Nephron progenitor cell (in vitro differentiated cells): ENCODE data around the gene STUB1.
A peak's percentile ranks its signal among the peaks of the same experiment; 100 is the strongest.
"Not testable (repeated sequence)": the region's sequence is repeated elsewhere in the genome, so short reads cannot be mapped to it uniquely, and the experiment has no call there.

Source experiments
- DNase-seq: peaks from one replicate; pipeline ENCODE4 v3.0.0; 2021
- H3K27ac Mint-ChIP-seq: 2 replicates; pipeline ENCODE4 v1.8.0; 2021; ENCODE audit warnings: mild to moderate bottlenecking, moderate library complexity, mixed read lengths
- H3K27me3 Mint-ChIP-seq: 2 replicates; pipeline ENCODE4 v1.8.0; 2021; ENCODE audit warnings: mild to moderate bottlenecking, low read depth, mixed read lengths; ENCODE audit not compliant: poor library complexity
- H3K36me3 Mint-ChIP-seq: 2 replicates; pipeline ENCODE4 v1.8.0; 2021; ENCODE audit warnings: low read depth, mixed read lengths
- H3K4me1 Mint-ChIP-seq: 2 replicates; pipeline ENCODE4 v1.8.0; 2021; ENCODE audit warnings: mixed read lengths
- H3K4me3 Mint-ChIP-seq: 2 replicates; pipeline ENCODE4 v1.8.0; 2021; ENCODE audit warnings: mild to moderate bottlenecking, moderate library complexity, mixed read lengths
- H3K9me3 Mint-ChIP-seq: 2 replicates; pipeline ENCODE4 v1.8.0; 2021; ENCODE audit warnings: mild to moderate bottlenecking, moderate library complexity, mixed read lengths
- CTCF ChIP-seq: fragments of 200-600 bp; sonication (generic); IDR thresholded peaks from 2 replicates; pipeline ENCODE4 v1.5.0; 2021; ENCODE audit warnings: antibody characterized with exemption

STUB1 gene

GRCh38 chr16:709566-710499, 29.6 kb downstream of the STUB1 start:
- H3K9me3 Mint-ChIP-seq, result no peaks in the 10 kb centered on the region
- no peak overlapping the region for H3K4me3 Mint-ChIP-seq
- H3K4me1 Mint-ChIP-seq, result peaks cover 9% of the 10 kb centered on the region
- peaks cover 71% of the 10 kb centered on the region for H3K27me3 Mint-ChIP-seq
- no peak for TF ChIP-seq CTCF
- peak; percentile 80 for DNase-seq
- H3K27ac Mint-ChIP-seq, result no peak overlapping the region
- no peaks in the 10 kb centered on the region for H3K36me3 Mint-ChIP-seq

- no peak for DNase-seq
- Mint-ChIP-seq H3K4me3 (no peak overlapping the region), H3K4me1 (peaks cover 9% of the 10 kb centered on the region), H3K27me3 (peaks cover 69% of the 10 kb centered on the region), H3K36me3 (no peaks in the 10 kb centered on the region), H3K27ac (no peak overlapping the region), H3K9me3 (no peaks in the 10 kb centered on the region)
- TF ChIP-seq CTCF, result no peak
Measured at GRCh38 chr16:710500-711075, 30.4 kb downstream of the STUB1 start.

- no peak overlapping the region for H3K27ac Mint-ChIP-seq
- DNase-seq, result no peak
- no peak overlapping the region for H3K4me3 Mint-ChIP-seq
- H3K9me3 Mint-ChIP-seq, result no peaks in the 10 kb centered on the region
- peaks cover 68% of the 10 kb centered on the region for H3K27me3 Mint-ChIP-seq
- no peak for TF ChIP-seq CTCF
- H3K36me3 Mint-ChIP-seq, result no peaks in the 10 kb centered on the region
- H3K4me1 Mint-ChIP-seq, result peaks cover 11% of the 10 kb centered on the region
Measured at GRCh38 chr16:711084-711483, 30.9 kb downstream of the STUB1 start.

GRCh38 chr16:711548-712320, 31.5 kb downstream of the STUB1 start:
- Mint-ChIP-seq H3K4me3 (no peak overlapping the region), H3K27me3 (peaks cover 65% of the 10 kb centered on the region), H3K9me3 (no peaks in the 10 kb centered on the region), H3K27ac (no peak overlapping the region), H3K36me3 (no peaks in the 10 kb centered on the region), H3K4me1 (peaks cover 17% of the 10 kb centered on the region)
- TF ChIP-seq CTCF, result peak; percentile 96
- DNase-seq, result peak; percentile 93

- H3K9me3 Mint-ChIP-seq, H3K4me3 Mint-ChIP-seq, H3K36me3 Mint-ChIP-seq: not testable (repeated sequence)
- Mint-ChIP-seq H3K27ac (peak overlapping the region; percentile 43), H3K4me1 (peaks cover 17% of the 10 kb centered on the region), H3K27me3 (peaks cover 55% of the 10 kb centered on the region)
- DNase-seq, result peak; percentile 53
- TF ChIP-seq CTCF, result peak; percentile 44
Measured at GRCh38 chr16:712740-713250, 32.6 kb downstream of the STUB1 start.
